Endothelial cell of coronary artery (primary cell): ENCODE data around the gene TPH1. TPM values are rescaled to one million over a fixed set of nuclear protein-coding genes. Genes with fewer than 3 reads are reported as not detected.

Experiments
- total RNA-seq: library from RNA; depleted of rRNA; stranded (reverse); fragments of >200 nt; gene quantifications from 2 replicates; pipeline ENCODE4 v1.2.3, GENCODE V29; 2014

Gene TPH1
- under 0.01 TPM in 2 replicates for total RNA-seq

GRCh38 chr11:18046116-18046777 is at the start of gene TPH1:
TSS of gene TPH1 (minus strand) at chr11:18046269. CDS start at chr11:18040762, 5,507 bp downstream.

GRCh38 chr11:18012906-18013781 is 32.9 kb downstream of the TPH1 start, which contains the start of gene SERGEF:
TSS of gene SERGEF (minus strand) at chr11:18013047. CDS start at chr11:18013010, 37 bp downstream.

Other genes with a start within 250 kb of the TPH1 start
- 13.3 and 21.8 TPM in 2 replicates for gene SERGEF, start 33.2 kb downstream of the TPH1 start, total RNA-seq
- gene SAAL1, start 59.8 kb upstream of the TPH1 start, total RNA-seq = 20.0 and 21.5 TPM in 2 replicates
- 0.09 TPM in 1 of 2 replicates, not detected in the other for gene MRGPRX3, start 86.3 kb upstream of the TPH1 start, total RNA-seq
- not detected in 2 replicates for gene MRGPRX4, start 126.6 kb upstream of the TPH1 start, total RNA-seq
- not detected in 2 replicates for gene SAA4, start 190.5 kb upstream of the TPH1 start, total RNA-seq
- gene SAA2, start 202.4 kb upstream of the TPH1 start, total RNA-seq = not detected in 2 replicates
- gene SAA1, start 220.0 kb upstream of the TPH1 start, total RNA-seq = not detected in 2 replicates